ENCODE data around the gene CEP164.

GRCh38 chr11:117374316-117375055, 46.8 kb downstream of the CEP164 start:
- TF ChIP-seq, protein P1, sequence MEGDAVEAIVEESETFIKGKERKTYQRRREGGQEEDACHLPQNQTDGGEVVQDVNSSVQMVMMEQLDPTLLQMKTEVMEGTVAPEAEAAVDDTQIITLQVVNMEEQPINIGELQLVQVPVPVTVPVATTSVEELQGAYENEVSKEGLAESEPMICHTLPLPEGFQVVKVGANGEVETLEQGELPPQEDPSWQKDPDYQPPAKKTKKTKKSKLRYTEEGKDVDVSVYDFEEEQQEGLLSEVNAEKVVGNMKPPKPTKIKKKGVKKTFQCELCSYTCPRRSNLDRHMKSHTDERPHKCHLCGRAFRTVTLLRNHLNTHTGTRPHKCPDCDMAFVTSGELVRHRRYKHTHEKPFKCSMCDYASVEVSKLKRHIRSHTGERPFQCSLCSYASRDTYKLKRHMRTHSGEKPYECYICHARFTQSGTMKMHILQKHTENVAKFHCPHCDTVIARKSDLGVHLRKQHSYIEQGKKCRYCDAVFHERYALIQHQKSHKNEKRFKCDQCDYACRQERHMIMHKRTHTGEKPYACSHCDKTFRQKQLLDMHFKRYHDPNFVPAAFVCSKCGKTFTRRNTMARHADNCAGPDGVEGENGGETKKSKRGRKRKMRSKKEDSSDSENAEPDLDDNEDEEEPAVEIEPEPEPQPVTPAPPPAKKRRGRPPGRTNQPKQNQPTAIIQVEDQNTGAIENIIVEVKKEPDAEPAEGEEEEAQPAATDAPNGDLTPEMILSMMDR (IDR thresholded peaks at IDR 0.05; ENCODE audit: low read depth, low read length) = no peak
- TF ChIP-seq POLR2A (IDR thresholded peaks at IDR 0.05; ENCODE audit: extremely low read depth, insufficient read length) = no peak
